ENCODE data around the gene TULP4. TPM values are rescaled to one million over a fixed set of nuclear protein-coding genes. Genes with fewer than 3 reads are reported as not detected.
"Not testable (repeated sequence)": the region's sequence is repeated elsewhere in the genome, so short reads cannot be mapped to it uniquely, and the experiment has no call there.

Gene TULP4
- total RNA-seq, 2 experiments from 2014 or later = 25.5 to 27.0 TPM

DNA sequence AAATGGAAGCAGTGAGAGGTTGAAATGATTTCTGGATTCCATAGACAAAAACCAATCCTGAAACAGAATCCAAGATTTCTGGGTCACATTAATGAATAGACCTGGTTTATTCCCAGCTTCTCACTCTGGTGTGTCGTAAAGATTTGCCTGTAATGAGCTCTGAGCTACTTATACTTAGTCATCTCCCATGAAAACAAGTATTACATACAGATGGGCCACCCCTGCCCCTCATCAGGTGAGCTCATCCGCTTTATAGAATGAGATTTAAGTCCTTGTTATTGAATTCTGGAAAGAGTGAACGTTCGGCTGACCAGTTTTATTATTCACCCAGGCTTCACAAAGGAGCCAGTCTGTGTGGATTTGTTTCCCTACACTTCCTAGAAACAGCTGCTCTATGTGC, 200.5 kb downstream of the TULP4 start:
- ChIA-PET CTCF (no interaction called here), POLR2A (no interaction called here)

DNA sequence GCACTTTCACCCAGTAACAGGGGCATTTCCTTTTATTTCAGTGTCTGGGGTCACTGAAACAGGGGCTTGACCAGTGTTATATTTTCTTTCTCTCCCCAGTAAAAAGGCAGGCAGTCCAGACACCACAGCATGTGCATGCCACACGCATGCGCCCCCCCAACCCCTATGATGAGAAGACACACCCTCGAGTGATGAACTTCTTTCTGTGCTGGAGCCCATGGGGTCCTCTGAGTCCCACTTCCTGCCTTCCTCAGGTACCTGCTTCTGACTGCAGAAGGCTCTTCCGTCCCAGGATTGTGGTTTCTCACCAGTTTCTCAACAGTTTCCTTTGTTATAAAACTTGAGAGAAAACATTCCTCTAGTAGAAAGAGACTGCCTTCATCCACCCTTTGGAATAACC, 201.9 kb downstream of the TULP4 start:
- POLR2A ChIA-PET = no interaction called here
- CTCF ChIA-PET = interaction anchor here (0.8 kb wide), 1 partner anchor 300 kb away, joined by 3 read pairs; no protein-coding TSS in a partner anchor

DNA sequence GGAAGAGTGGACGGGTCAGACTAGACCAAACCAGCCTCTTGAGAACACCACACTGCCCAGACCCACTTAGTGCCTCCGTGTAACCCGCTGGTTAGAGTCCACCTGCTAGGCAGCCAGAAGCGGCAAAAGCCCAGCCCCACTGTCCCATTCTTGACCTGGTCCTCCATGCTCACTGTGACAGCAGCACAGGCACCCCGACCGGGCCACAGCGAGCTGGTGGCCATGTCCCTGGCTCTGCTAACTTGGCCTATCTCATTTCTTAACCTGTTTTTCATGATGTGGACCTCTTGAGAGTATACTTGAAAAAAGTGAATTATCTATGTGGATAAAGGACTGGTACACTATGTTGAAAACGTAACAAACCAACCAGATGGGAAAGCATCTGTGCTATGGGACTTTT, 202.7 kb downstream of the TULP4 start:
- POLR2A ChIA-PET = no interaction called here

DNA sequence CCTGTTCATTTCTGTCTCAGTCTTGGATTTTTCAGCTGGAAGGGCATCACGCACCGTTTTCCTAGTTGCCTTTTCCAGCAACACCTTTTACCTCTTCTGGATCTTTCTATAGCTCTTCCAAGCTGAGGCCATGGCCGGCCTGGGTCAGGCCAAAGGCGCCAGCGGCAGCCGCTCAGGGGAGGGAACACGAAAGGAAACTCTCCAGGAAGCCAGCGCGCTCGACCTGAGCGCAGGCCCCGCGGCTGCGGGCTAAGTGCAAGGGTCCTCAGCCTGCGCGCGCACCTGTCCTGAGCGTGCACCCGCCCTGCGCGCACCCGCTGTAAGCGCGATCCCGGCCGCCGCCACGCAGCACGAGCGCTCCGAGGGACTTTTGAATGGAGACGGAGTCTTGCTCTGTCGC, 203.8 kb downstream of the TULP4 start:
- ChIA-PET CTCF (no interaction called here), POLR2A (no interaction called here)

More for the DNA sequence above, 202.7 kb downstream of the TULP4 start:
- CTCF ChIA-PET = interaction anchor here (0.8 kb wide), 1 partner anchor 301 kb away, joined by 3 read pairs; no protein-coding TSS in a partner anchor

DNA sequence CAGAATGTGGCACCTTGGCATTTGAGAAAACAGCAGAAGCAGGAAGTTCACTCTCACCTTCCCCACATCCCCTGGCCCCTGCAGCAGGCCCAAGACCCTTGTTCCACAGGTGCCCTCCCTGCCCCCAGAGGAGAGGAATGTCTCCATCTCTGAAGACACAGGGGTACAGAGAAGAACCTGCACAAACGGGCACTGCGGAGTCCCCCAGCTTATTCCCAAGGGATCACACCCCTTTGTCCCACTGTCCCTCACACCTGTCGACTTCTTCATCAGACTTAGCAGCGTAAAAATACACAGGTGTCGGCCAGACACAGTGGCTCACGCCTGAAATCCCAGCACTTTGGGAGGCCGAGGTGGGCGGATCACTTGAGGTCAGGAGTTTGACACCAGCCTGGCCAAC, 204.8 kb downstream of the TULP4 start:
- CTCF ChIA-PET = no interaction called here
- POLR2A ChIA-PET = no interaction called here

DNA sequence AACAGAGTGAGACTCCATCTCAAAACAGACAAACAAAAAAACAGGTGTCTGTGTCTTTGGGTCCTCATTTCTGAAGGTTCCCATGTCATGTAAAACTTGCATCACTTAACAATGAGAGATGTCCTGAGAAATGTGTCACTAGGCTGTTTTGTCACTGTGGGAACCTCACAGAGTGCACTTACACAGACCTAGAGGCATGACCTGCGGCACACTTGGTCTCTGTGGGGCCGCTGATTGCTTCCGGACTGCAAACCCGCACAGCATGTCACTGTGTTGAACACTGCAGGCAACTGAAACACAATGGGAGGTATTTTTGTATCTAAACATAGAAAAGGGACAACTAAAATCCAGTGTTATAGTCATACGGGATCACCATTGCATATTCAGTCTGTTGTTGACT, 205.3 kb downstream of the TULP4 start:
- CTCF ChIA-PET = no interaction called here
- POLR2A ChIA-PET = no interaction called here

DNA sequence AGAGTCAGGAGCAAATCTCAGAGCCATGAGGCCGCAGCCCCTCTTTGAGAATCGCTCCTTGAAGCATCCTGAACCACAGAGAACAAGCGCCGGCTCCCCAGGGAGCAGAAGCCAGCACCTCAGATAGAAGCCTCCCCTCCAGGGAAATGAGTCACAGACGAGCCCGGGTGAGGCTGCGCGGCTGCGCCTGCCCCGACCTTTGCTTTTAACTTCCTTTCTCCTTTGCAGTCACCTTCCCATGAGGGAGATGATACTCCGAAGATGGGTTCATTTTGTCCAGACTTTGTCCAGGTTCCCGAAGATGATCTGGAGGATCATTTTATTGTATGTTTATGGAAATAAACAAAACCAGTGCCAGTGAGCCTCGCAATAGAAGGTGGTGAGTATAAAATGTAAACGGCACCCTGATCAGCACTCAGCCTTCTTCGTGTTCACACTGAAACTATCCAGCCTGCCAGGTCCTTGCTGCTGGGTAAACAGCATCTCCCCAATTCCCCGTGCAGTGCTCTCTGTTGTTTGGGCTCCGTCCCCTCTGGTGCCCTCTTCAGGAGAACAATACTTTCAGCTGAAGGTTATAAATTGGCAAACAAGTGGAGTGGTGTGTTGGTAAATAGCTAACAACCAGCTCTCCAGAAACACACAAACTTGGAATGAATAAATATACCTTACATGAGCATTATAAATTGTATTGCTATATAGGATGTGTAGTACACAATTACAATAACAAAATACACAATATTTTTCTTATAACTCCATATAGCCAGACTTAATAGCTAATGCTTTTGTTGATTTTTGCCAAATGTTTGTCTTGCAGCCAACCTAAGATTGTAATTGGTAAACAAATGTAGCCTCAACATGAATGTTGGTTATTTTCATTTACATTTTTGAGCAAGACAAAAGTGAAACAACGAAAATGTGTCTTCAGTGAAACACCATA, 206.2 kb downstream of the TULP4 start:
- POLR2A ChIA-PET = no interaction called here
- CTCF ChIA-PET = interaction anchor here (0.7 to 1.7 kb wide), 2 partner anchors 290 to 297 kb away, joined by 3 to 7 read pairs; no protein-coding TSS in a partner anchor

DNA sequence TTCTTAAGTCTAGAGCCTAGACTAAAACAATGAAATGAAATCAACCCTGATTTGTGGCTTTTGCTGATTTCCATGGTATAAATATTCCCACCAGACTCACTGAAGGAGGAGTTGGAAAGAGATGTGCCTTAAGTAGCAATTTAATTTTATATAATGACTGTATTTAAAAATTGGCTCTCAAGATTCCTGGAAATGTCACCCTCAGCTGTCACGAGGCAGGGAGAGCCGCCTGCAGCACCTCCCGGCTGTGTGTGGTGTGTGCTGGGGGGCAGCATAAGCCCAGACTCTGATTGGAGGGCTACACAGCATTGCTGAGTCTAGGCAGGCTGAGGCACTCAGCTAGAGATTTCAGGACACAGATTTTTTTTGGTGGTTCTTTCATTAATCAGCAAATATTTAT, 207.0 kb downstream of the TULP4 start:
- ChIA-PET CTCF (interaction anchor here (0.7 to 1.7 kb wide), 2 partner anchors 291 to 298 kb away, joined by 3 to 7 read pairs; no protein-coding TSS in a partner anchor), POLR2A (no interaction called here)

DNA sequence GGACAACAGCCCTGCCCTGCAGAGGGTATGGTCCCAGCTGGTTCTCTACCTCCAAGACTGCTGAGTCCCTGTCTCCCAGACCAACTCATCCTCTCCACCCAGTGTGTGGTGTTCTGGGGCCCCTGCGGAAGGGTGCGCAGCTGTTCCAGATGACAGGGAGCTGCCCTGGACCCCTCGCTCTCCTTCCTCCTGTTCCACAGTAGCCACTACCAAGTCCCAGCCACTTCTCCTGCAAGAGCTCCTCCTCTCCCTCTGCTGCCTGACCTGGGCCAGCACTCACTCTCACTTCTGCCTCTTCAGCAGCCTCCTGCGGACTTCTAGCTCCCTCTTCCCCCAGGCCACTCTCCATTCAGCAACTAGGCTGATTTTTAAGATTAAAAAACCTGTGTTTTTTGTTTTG, 207.5 kb downstream of the TULP4 start:
- CTCF ChIA-PET = interaction anchor here (1.7 kb wide), 1 partner anchor 298 kb away, joined by 7 read pairs; no protein-coding TSS in a partner anchor

DNA sequence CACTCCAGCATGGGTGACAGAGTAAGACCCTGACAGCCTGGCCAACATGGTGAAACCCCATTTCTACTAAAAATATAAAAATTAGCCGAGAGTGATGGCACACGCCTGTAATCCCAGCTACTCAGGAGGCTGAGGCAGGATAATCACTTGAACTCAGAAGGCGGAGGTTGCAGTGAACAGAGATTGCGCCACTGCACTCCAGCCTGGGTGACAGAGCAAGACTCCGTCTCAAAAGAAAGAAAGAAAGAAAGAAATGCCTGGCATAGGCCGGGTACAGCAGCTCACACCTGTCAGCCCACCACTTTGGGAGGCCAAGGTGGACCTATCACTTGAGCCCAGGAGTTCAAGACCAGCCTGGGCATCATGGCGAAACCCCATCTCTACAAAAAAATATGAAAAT, 208.7 kb downstream of the TULP4 start:
- CTCF ChIA-PET, POLR2A ChIA-PET: not testable (repeated sequence)

More for the DNA sequence above, 207.5 kb downstream of the TULP4 start:
- POLR2A ChIA-PET = no interaction called here

DNA sequence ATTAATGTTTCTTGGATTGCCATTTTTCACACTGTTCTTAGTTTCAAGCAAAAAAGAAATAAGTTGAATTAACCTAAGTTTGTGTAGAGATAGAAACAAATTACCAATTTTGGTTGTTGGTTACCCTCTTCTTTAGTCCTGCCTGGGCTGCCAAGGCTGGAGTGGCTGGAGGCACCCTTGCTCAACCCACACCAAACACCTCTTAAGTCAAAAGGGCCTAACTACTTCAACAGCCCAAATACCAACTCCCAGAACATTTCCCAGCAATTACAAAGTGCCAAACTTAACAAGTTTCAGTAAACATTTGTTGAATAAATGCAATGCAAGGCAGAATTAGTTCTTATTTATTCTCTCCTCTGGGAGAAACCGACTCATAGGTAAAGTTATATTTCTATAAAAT, 209.5 kb downstream of the TULP4 start:
- ChIA-PET POLR2A (interaction anchor here (0.7 kb wide), 1 partner anchor 40 kb away, joined by 12 read pairs; no protein-coding TSS in a partner anchor), CTCF (interaction anchor here (1.0 kb wide), 1 partner anchor 301 kb away, joined by 3 read pairs; no protein-coding TSS in a partner anchor)

DNA sequence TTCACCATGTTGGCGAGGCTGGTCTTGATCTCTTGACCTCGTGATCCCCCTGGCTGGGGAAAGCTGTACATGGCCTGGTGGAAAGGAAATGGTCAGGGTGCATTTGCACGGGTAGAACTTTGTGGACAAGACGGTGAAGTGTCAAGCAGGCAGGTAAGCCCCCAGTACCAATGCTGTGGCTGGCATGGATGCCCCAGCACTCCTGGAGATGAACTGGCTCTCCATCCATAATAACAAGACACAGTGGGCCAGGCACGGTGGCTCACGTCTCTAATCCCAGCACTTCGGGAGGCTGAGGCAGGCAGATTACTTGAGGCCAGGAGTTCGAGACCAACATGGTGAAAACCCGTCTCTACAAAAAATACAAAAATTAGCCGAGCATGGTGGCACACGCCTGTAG, 210.4 kb downstream of the TULP4 start:
- POLR2A ChIA-PET = no interaction called here
- CTCF ChIA-PET = interaction anchor here (0.7 to 1.0 kb wide), 2 partner anchors 281 to 302 kb away, joined by 3 to 4 read pairs; no protein-coding TSS in a partner anchor

DNA sequence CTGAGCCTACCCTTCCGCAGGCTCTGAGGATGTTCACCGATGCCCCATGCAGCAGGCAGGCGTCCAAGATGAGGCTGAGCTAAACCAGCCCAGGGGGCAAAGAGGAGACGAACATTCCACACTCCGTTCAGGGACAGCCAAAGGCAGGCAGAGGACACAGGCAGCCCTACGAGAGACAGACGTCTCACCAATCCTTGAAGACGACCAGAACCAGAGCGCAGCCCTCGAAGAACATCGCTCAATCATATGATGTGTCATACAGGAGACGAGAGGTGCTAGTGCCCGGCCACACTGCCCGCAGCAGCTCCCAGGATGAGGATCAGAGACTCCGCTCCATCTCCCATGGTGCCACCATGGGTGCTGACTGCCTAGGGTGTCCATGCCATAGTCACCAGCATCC, 212.0 kb downstream of the TULP4 start:
- CTCF ChIA-PET = no interaction called here

DNA sequence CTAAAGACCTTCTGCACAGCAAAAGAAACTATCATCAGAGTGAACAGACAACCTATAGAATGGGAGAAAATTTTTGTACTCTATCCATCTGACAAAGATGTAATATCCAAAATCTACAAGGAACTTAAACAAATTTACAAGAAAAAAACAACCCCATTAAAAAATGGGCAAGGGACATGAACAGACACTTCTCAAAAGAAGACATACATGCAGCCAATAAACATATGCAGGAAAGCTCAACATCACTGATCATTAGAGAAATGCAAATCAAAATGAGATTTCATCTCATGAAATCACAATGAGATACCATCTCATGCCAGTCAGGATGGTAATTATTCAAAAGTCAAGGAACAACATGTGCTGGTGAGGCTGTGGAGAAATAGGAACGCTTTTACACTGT, 215.6 kb downstream of the TULP4 start:
- CTCF ChIA-PET, POLR2A ChIA-PET: not testable (repeated sequence)

More for the DNA sequence above, 212.0 kb downstream of the TULP4 start:
- POLR2A ChIA-PET = no interaction called here

DNA sequence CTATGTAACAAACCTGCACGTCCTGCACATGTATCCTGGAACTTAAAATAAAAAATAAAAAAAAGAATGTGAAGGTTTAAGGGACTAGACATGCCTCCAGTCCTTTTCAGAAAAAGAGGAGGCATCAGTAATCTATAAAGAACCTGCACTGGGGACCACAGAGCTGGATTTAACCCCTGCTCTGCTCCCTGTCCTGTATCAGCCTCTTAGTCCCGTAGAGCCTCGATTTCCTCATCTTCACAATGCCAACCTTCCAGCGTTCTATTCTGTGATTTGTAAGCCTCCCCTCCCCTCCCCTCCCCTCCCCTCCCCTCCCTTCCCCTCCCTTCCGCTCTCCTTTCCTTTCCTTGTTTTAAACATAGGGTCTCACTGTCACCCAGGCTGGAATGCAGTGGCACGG, 216.6 kb downstream of the TULP4 start:
- ChIA-PET POLR2A (interaction anchor here (0.6 kb wide), 1 partner anchor 123 kb away, joined by 6 read pairs; no protein-coding TSS in a partner anchor), CTCF (no interaction called here)

DNA sequence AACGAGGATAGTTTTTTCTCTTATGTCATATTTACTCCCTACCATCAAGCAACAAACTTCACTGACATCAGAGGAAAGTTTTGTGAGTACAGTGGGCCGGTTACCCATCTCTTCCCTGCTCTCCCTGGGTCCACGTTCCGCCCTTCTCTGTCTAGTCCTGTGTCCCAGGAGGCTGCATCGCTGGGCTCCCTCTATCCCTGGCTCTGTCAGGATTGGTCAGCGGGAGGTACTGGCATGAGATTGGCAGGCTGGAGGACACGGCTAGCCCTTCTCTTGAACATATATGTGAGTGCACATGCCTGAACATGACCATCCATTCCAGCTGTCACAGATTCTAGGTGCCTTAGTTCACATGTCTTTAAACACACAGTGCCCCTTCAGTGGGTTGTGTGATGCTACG, 217.4 kb downstream of the TULP4 start:
- POLR2A ChIA-PET = no interaction called here
- CTCF ChIA-PET = no interaction called here

DNA sequence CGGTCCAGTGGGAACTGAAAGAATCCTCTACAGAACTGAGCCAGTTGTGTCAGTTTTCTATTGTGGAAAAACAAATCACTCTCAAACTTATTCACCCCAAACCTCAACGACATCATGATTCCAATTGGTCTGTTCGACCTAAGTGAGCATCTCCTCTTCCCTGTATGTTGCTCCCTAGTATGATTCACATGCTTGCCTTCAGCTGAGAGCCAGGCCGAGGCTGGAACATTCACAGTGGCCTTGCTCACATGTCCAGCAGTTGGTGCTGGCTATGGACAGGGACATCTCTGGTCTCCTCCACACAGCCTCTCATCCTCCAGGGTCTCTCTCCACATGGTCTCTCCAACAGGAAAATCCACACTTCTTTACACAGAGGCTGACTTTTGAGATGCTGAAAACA, 219.3 kb downstream of the TULP4 start:
- ChIA-PET CTCF (no interaction called here), POLR2A (no interaction called here)

DNA sequence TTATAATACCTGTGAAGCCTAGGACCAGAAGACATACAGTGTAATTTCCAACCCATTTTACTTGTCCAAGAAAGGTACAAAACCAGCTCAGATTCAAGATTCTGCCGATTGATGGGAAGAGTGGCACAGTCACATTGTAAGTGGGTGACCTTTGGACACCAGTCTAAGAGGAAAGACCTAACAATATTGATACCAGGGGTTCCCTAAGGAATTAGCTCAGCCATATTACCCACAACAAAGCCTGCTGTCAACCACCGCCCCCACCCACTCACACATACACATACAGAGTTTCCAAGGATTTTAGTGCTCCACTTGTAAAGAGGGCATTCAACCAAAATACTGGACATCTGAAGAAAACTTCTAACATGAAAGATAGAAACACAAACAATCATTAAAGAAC, 219.7 kb downstream of the TULP4 start:
- ChIA-PET POLR2A (no interaction called here), CTCF (no interaction called here)

DNA sequence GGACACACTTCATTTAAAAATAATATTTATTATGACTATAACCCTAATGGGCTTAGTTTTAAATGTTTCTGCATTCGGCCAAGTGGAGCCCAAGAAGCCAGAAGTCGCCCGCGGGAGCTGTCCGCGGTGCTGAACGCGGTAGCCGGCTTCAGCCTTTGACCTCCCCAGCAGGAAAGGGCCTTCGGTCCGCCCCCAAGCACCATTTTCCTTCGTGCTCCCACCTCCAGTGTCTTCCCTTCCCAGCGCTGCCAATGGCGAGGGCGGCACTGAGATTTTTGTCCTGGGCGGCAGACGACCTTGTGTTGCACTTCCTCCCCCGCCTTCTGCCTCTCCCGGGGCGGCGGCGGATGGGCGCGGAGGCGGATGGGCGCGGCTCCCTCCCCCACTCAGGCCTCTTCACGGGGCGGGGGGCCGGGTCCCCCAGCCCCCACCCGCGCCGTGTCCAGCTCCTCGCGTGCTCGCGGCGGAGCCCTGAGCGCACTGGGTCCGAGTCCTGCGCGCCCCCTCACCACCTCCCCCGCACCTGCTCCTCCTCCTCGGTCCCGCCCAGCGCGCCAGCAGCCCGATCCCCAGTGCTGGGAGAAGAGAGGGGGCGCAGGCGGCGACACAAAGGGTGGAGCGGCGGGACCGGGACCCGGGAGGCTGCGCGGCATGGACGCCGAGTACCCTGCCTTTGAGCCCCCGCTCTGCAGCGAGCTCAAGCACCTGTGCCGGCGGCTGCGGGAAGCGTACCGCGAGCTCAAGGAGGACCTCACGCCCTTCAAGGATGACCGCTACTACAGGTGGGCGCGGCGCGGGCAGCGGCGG, 224.0 kb downstream of the TULP4 start:
- CTCF ChIA-PET = no interaction called here
- POLR2A ChIA-PET = interaction anchor here (1.7 kb wide), 1 partner anchor 113 kb away, joined by 3 read pairs; no protein-coding TSS in a partner anchor
